Colonic mucosa (tissue), 4 donors: ENCODE data around the gene FAM98C. TPM values are rescaled to one million over a fixed set of nuclear protein-coding genes. Genes with fewer than 3 reads are reported as not detected.
A peak's percentile ranks its signal among the peaks of the same experiment; 100 is the strongest.
"Not testable (repeated sequence)": the region's sequence is repeated elsewhere in the genome, so short reads cannot be mapped to it uniquely, and the experiment has no call there.

Source experiments
- DNase-seq: peaks from one replicate; pipeline ENCODE4 v3.0.0-alpha.2; 2020
- H3K27ac ChIP-seq: fragments of 200-600 bp; one replicate; pipeline ENCODE4 v1.8.0; 2021
- H3K27me3 ChIP-seq: fragments of 200-600 bp; one replicate; pipeline ENCODE4 v1.8.0; 2021
- H3K36me3 ChIP-seq: fragments of 200-600 bp; one replicate; pipeline ENCODE4 v1.8.0; 2021
- H3K4me1 ChIP-seq: fragments of 200-600 bp; one replicate; pipeline ENCODE4 v1.8.0; 2021; ENCODE audit warnings: mild to moderate bottlenecking
- H3K4me3 ChIP-seq: fragments of 200-600 bp; one replicate; pipeline ENCODE4 v1.8.0; 2021
- H3K9ac ChIP-seq, 2 donors: one replicate each; pipeline ENCODE4 v1.7.0; 2013; ENCODE audit warnings: control low read depth in 2 of 2, low read depth in 2 of 2, low read length in 2 of 2
- H3K9me3 ChIP-seq: fragments of 200-600 bp; one replicate; pipeline ENCODE4 v1.8.0; 2021
- intact Hi-C: fragments of 100-400 bp; cut with DNase I; formaldehyde crosslinking; loops from one replicate; pipeline ENCODE4 v1.14.1; 2022
- total RNA-seq, 2 donors: library from RNA; stranded (reverse); fragmentation: NEBNext Ultra II Directional in 1 of 2; extraction: Animal tissue kit (Norgen Biotek cat#: 25700) in 1 of 2; gene quantifications; one replicate each; pipeline ENCODE4 v1.2.1, GENCODE V29; 2021
- TF ChIP-seq, protein P1 (sequence below): fragments of 200-600 bp; IDR thresholded peaks from one replicate; pipeline ENCODE4 v1.8.0; 2022; ENCODE audit warnings: antibody characterized with exemption, mild to moderate bottlenecking
- donor health status: healthy.
- donor health status: DM: no; HTN: no; CAD: no.
- donor health status: DM: no; HTN: no; CAD: no.

Gene FAM98C
- total RNA-seq, 2 donors from 2014 or later, result 31.4 to 35.4 TPM

GRCh38 chr19:38360351-38360750 is 42.5 kb upstream of the FAM98C start:
- TF ChIP-seq, protein P1, sequence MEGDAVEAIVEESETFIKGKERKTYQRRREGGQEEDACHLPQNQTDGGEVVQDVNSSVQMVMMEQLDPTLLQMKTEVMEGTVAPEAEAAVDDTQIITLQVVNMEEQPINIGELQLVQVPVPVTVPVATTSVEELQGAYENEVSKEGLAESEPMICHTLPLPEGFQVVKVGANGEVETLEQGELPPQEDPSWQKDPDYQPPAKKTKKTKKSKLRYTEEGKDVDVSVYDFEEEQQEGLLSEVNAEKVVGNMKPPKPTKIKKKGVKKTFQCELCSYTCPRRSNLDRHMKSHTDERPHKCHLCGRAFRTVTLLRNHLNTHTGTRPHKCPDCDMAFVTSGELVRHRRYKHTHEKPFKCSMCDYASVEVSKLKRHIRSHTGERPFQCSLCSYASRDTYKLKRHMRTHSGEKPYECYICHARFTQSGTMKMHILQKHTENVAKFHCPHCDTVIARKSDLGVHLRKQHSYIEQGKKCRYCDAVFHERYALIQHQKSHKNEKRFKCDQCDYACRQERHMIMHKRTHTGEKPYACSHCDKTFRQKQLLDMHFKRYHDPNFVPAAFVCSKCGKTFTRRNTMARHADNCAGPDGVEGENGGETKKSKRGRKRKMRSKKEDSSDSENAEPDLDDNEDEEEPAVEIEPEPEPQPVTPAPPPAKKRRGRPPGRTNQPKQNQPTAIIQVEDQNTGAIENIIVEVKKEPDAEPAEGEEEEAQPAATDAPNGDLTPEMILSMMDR, result no peak
- DNase-seq, result no peak
- no peaks in the 10 kb centered on the region for H3K9me3 ChIP-seq
- no peak overlapping the region for H3K27ac ChIP-seq
- no peak overlapping the region for H3K9ac ChIP-seq
- H3K4me3 ChIP-seq, result no peak overlapping the region
- no peaks in the 10 kb centered on the region for H3K36me3 ChIP-seq
- H3K4me1 ChIP-seq, result peaks cover 2% of the 10 kb centered on the region
- intact Hi-C loops, result no loop called here
- peaks cover 4% of the 10 kb centered on the region for H3K27me3 ChIP-seq

DNA sequence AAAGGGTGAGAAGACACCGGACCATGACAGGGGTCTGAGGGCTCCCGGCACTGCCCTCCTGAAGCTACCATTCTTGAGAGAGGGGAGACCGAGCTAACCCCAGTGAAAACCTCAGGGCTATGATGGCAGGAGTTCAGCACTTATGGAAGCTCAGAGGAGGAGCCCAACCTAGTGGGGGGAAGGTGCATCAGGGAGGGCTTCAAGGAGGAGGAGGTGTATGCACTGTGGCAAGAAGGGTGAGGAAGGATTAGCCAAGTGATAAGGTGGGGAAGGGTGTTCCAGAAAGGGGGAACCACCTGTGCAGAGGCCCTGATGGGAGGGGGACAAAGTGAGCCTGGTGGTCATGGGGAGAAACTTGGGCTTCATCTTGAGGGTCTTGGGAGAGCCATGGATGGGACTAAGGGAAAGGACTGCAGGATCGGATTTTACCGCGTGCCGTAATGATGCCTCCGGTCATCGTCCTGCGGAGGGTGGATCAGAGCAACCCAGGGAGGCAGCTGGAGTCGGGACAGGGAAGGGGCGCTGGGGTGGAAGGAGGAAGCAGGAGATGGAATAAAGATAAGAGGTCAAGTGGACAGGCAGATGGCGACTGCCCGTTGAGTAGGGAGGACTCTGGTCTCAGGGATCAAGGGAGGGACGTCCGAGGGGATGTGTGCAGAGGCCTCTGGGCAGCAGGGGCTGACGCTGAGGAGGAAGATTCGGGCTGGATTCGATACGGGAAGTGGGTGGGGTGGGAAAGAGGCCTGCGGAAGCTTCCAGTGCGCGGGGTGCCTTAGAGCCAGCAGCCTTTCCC is 41.9 kb upstream of the FAM98C start:
- H3K27me3 ChIP-seq, result peaks cover 4% of the 10 kb centered on the region

GRCh38 chr19:38361633-38362075 is 41.2 kb upstream of the FAM98C start:
- peaks cover 2% of the 10 kb centered on the region for H3K4me1 ChIP-seq
- H3K9ac ChIP-seq, result peak overlapping the region; percentile 34 to 47
- TF ChIP-seq, protein P1, result no peak
- intact Hi-C loops, result no loop called here
- no peaks in the 10 kb centered on the region for H3K9me3 ChIP-seq
- H3K27ac ChIP-seq, result peak overlapping the region; percentile 60
- H3K4me3 ChIP-seq, result peak overlapping the region; percentile 62
- DNase-seq, result peak; percentile 84
- H3K27me3 ChIP-seq, result peaks cover 4% of the 10 kb centered on the region
- H3K36me3 ChIP-seq, result no peaks in the 10 kb centered on the region

More for the DNA sequence above, 41.9 kb upstream of the FAM98C start:
- DNase-seq, result no peak
- Histone ChIP-seq H3K27ac (no peak overlapping the region), H3K4me3 (peak overlapping the region; percentile 62), H3K9me3 (no peaks in the 10 kb centered on the region), H3K9ac (peak overlapping the region; percentile 34 to 47), H3K4me1 (peaks cover 2% of the 10 kb centered on the region), H3K36me3 (no peaks in the 10 kb centered on the region)
- intact Hi-C loops, result no loop called here
- TF ChIP-seq, protein P1, result no peak

DNA sequence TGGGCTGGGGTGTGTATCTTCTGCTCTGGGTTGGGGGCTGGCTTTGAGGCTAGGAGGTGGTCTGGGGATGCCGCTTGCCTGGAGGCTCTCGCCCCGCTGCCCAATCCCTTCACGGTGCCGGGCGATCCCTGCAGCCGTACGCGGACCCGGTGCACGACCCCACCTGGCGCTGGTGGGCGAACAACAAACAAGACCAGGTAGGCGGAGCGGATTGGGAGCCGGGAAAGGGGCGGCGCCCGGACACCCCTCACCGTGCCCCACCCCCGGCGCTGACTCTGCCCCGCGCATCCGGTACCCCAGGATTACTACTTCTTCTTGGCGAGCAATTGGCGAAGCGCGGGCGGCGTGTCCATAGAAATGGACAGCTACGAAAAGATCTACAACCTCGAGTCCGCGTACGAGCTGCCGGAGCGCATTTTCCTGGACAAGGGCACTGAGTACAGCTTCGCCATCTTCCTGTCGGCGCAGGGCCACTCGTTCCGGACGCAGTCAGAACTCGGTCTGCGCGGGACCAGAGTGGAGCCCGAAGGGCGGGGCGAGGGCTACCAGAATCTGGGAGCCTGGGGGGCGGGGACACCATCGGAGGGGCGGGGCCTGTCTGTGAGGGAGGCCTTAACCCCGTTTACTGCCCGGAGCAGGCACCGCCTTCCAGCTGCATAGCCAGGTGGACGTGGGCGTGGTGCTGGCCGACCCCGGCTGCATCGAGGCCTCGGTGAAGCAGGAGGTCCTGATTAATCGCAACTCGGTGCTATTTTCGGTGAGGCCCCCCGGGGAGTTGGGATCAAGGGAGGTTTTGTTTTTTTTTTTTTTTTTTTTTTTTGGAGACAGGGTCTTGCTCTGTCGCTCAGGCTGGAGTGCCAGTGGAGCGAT is 40.6 kb upstream of the FAM98C start:
- H3K9me3 ChIP-seq, result no peaks in the 10 kb centered on the region
- H3K36me3 ChIP-seq, result no peaks in the 10 kb centered on the region
- H3K9ac ChIP-seq, result peak overlapping the region in 1 of 2 donors; percentile 34
- DNase-seq, result peak; percentile 95
- H3K4me1 ChIP-seq, result peaks cover 2% of the 10 kb centered on the region
- H3K27ac ChIP-seq, result peak overlapping the region; percentile 60
- H3K4me3 ChIP-seq, result peak overlapping the region; percentile 62
- peaks cover 4% of the 10 kb centered on the region for H3K27me3 ChIP-seq
- intact Hi-C loops, result no loop called here
- TF ChIP-seq, protein P1, result no peak

DNA sequence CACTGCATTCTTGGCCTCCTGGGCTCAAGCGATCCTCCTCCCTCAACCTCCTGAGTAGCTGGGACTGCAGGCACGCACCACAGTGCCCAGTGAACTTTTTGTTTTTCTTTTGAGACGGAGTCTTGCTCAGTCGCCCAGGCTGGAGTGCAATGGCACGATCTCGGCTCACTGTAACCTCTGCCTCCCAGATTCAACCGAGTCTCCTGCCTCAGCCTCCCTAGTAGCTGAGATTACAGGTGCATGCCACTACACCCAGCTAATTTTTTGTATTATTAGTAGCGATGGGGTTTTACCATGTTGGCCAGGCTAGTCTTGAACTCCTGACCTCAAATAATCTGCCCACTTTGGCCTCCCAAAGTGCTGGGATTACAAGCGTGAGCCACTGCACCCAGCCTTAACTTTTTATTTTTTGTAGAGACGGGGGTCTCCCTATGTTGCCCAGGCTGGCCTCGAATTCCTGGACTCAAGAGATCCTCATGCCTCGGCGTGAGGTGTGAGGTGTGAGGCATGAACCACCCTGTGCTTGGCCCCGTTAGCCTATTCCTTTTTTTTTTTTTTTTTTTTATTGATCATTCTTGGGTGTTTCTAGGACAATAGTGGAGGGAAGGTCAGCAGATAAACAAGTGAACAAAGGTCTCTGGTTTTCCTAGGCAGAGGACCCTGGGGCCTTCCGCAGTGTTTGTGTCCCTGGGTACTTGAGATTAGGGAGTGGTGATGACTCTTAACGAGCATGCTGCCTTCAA is 39.8 kb upstream of the FAM98C start:
- DNase-seq, H3K27ac ChIP-seq, H3K27me3 ChIP-seq, H3K9me3 ChIP-seq, H3K4me1 ChIP-seq, intact Hi-C loops, H3K36me3 ChIP-seq, H3K9ac ChIP-seq: not testable (repeated sequence)
- H3K4me3 ChIP-seq, result peak overlapping the region; percentile 62
